Fibroblast of skin of back (primary cell): ENCODE measurements around the gene EFCAB8.

Experiments used
- DNase-seq: peaks from one replicate; pipeline ENCODE4 v3.0.0-alpha.2; 2013

EFCAB8 gene

GRCh38 chr20:32988008-32988407, 129.3 kb downstream of the EFCAB8 start:
- no peak for DNase-seq

- no peak for DNase-seq
These were observed 131.0 kb downstream of the EFCAB8 start for GRCh38 chr20:32989507-32990283.

- no peak for DNase-seq
These were observed 131.7 kb downstream of the EFCAB8 start for GRCh38 chr20:32990426-32990825.

GRCh38 chr20:32991383-32991782, 132.7 kb downstream of the EFCAB8 start:
- no peak for DNase-seq

GRCh38 chr20:32991792-32992641, 133.3 kb downstream of the EFCAB8 start:
- DNase-seq: no peak

GRCh38 chr20:32993496-32994050, 134.8 kb downstream of the EFCAB8 start:
- DNase-seq: no peak

GRCh38 chr20:32995802-32996201, 137.1 kb downstream of the EFCAB8 start:
- no peak for DNase-seq

GRCh38 chr20:32997431-32997830, 138.7 kb downstream of the EFCAB8 start:
- no peak for DNase-seq

- DNase-seq: no peak
These were observed 141.0 kb downstream of the EFCAB8 start for GRCh38 chr20:32999603-33000250.

GRCh38 chr20:33000802-33001466, 142.2 kb downstream of the EFCAB8 start:
- no peak for DNase-seq

GRCh38 chr20:33002087-33002808, 143.5 kb downstream of the EFCAB8 start:
- DNase-seq: no peak

- DNase-seq: no peak
These were observed 145.5 kb downstream of the EFCAB8 start, which contains the start of gene SUN5 for GRCh38 chr20:33004141-33004751. TSS of gene SUN5 (minus strand) at chr20:33004433. CDS start at chr20:33004340, 93 bp downstream.

- DNase-seq: peak; percentile 8
These were observed 146.4 kb downstream of the EFCAB8 start for GRCh38 chr20:33005132-33005566.

GRCh38 chr20:33005908-33006775, 147.4 kb downstream of the EFCAB8 start:
- no peak for DNase-seq

GRCh38 chr20:33006776-33007375, 148.2 kb downstream of the EFCAB8 start:
- DNase-seq: no peak

- DNase-seq: no peak
These were observed 148.9 kb downstream of the EFCAB8 start, which contains the start of gene BPIFB2 for GRCh38 chr20:33007376-33008335. TSS of gene BPIFB2 (plus strand) at chr20:33007704. CDS start at chr20:33008575, 871 bp downstream.

GRCh38 chr20:33008336-33009213, 149.9 kb downstream of the EFCAB8 start:
- no peak for DNase-seq
